ENCODE data around the gene SLC9B1. TPM values are rescaled to one million over a fixed set of nuclear protein-coding genes. Genes with fewer than 3 reads are reported as not detected.
"Not testable (repeated sequence)": the region's sequence is repeated elsewhere in the genome, so short reads cannot be mapped to it uniquely, and the experiment has no call there.

Gene SLC9B1
- total and polyA plus RNA-seq, 4 donors, result 2.7 to 9.7 (median 3.9) TPM

DNA sequence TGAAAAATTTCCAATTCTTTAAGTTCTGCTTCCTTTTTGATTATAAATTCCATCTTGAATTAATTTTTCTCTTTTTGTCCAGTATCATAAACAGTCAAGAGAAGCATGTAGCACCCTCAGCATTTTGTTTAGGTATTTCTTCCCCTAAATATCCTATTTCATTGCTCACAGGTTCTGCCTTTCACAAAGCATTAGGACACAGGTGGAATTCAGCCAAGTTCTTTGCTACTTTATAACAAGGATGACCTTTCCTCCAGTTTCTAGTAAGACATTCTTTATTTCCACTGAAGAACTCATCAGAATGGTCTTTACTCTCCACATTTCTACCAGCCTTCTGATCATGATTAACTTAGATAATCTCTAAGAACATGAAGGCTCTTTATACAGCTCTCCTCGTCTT lies 7.4 kb downstream of the SLC9B1 start:
- H3K27ac ChIP-seq (ENCODE audit: low read depth, low read length), result peak overlapping the region; percentile 33
- peak in 3 of 6 donors; percentile 16 to 42 (median 20) for DNase-seq (ENCODE audit: low read depth in 4 of 6, low spot score in 6 of 6)

DNA sequence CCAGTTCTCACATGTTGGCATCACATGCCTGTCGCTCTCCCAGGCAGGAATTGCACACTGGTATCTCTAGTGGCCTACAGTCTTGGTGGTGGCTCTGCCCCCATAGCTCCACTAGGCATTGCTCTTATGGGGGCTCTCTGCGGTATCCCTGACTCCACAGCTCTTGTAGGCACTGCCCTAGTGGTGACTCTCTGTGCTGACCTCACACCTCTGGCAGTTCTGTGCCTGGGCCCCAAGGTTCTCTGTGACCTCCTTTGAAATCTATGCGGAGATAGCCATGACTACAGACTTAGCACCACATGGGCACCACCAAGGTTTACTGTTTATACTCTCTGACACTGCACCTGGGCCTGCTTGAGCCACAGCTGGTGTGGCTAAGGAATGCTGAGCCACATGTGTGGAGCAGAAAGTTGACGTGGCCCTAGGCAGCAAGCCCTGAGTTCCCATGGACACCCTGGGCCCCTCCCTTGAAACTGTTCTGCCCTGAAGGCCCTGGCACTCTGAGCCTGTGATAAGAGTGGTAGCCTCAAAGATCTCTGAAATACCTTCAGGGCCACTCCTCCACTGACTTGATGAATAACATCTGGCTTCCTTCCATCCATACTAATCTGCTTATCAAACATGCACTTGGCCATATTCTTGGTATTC lies 8.0 kb downstream of the SLC9B1 start:
- H3K9me3 ChIP-seq (ENCODE audit: control insufficient read depth, insufficient read depth, low read length), result no peaks in the 10 kb centered on the region
- H3K36me3 ChIP-seq (ENCODE audit: control insufficient read depth, insufficient read depth, low read length), result no peaks in the 10 kb centered on the region
- 76% methylated on average over 4 of the region's 4 CpGs for WGBS (ENCODE audit: insufficient coverage)
- H3K27me3 ChIP-seq (ENCODE audit: control insufficient read depth, insufficient read depth, low read length), result no peaks in the 10 kb centered on the region
- H3K27ac ChIP-seq (ENCODE audit: low read depth, low read length), result peak overlapping the region; percentile 33
- no peak for DNase-seq (ENCODE audit: low read depth in 4 of 6, low spot score in 6 of 6)
- no peak overlapping the region for H3K4me3 ChIP-seq (ENCODE audit: low read depth, low read length)
- peaks cover 4% of the 10 kb centered on the region for H3K4me1 ChIP-seq (ENCODE audit: control insufficient read depth, insufficient read depth, low read length)

More for the DNA sequence above, 7.4 kb downstream of the SLC9B1 start:
- Histone ChIP-seq H3K9me3 (ENCODE audit: control insufficient read depth, insufficient read depth, low read length) (no peaks in the 10 kb centered on the region), H3K27me3 (ENCODE audit: control insufficient read depth, insufficient read depth, low read length) (no peaks in the 10 kb centered on the region), H3K36me3 (ENCODE audit: control insufficient read depth, insufficient read depth, low read length) (no peaks in the 10 kb centered on the region), H3K4me1 (ENCODE audit: control insufficient read depth, insufficient read depth, low read length) (peaks cover 4% of the 10 kb centered on the region), H3K4me3 (ENCODE audit: low read depth, low read length) (no peak overlapping the region)
- 80% methylated on average over 1 of the region's 1 CpG for WGBS (ENCODE audit: insufficient coverage)

DNA sequence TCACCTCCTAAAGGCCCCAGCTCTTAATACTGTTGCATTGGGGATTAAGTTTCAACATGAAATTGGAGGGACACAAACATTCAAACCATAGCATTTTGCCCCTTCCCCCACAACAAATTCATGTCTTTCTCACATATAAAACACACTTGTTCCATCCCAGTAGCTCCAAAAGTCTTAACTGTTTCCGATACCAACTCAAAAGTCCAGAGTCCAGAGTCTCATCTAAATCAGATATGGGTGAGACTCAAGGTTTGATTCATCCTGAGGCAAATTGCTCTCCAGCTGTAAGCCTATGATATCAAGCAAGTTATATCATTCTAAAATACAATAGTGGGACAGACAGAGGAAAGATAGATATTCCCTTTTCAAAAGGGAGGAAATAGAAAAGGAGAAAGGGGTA lies 8.7 kb downstream of the SLC9B1 start:
- Histone ChIP-seq H3K4me1 (ENCODE audit: control insufficient read depth, insufficient read depth, low read length) (peaks cover 4% of the 10 kb centered on the region), H3K27ac (ENCODE audit: low read depth, low read length) (no peak overlapping the region)

GRCh38 chr4:103008875-103009729 lies 10.4 kb downstream of the SLC9B1 start:
- H3K27me3 ChIP-seq (ENCODE audit: control insufficient read depth, insufficient read depth, low read length), result no peaks in the 10 kb centered on the region
- WGBS (ENCODE audit: insufficient coverage), result 70% methylated on average over 8 of the region's 15 CpGs
- H3K36me3 ChIP-seq (ENCODE audit: control insufficient read depth, insufficient read depth, low read length), result no peaks in the 10 kb centered on the region
- DNase-seq (ENCODE audit: low read depth in 4 of 6, low spot score in 6 of 6), result peak in 5 of 6 donors; percentile 38 to 93 (median 60)
- no peak overlapping the region for H3K4me3 ChIP-seq (ENCODE audit: low read depth, low read length)
- H3K9me3 ChIP-seq (ENCODE audit: control insufficient read depth, insufficient read depth, low read length), result no peaks in the 10 kb centered on the region
- H3K4me1 ChIP-seq (ENCODE audit: control insufficient read depth, insufficient read depth, low read length), result peaks cover 4% of the 10 kb centered on the region
- H3K27ac ChIP-seq (ENCODE audit: low read depth, low read length), result no peak overlapping the region

More for the DNA sequence above, 8.7 kb downstream of the SLC9B1 start:
- Histone ChIP-seq H3K36me3 (ENCODE audit: control insufficient read depth, insufficient read depth, low read length) (no peaks in the 10 kb centered on the region), H3K27me3 (ENCODE audit: control insufficient read depth, insufficient read depth, low read length) (no peaks in the 10 kb centered on the region), H3K4me3 (ENCODE audit: low read depth, low read length) (no peak overlapping the region), H3K9me3 (ENCODE audit: control insufficient read depth, insufficient read depth, low read length) (no peaks in the 10 kb centered on the region)
- no CpG with 5 or more reads among the region's 1 CpG for WGBS (ENCODE audit: insufficient coverage)
- no peak for DNase-seq (ENCODE audit: low read depth in 4 of 6, low spot score in 6 of 6)

GRCh38 chr4:103002551-103002950 lies 17.0 kb downstream of the SLC9B1 start:
- Histone ChIP-seq H3K36me3 (ENCODE audit: control insufficient read depth, insufficient read depth, low read length) (no peaks in the 10 kb centered on the region), H3K4me1 (ENCODE audit: control insufficient read depth, insufficient read depth, low read length) (no peaks in the 10 kb centered on the region), H3K4me3 (ENCODE audit: low read depth, low read length) (no peak overlapping the region), H3K27ac (ENCODE audit: low read depth, low read length) (no peak overlapping the region), H3K27me3 (ENCODE audit: control insufficient read depth, insufficient read depth, low read length) (no peaks in the 10 kb centered on the region), H3K9me3 (ENCODE audit: control insufficient read depth, insufficient read depth, low read length) (no peaks in the 10 kb centered on the region)
- DNase-seq (ENCODE audit: low read depth in 4 of 6, low spot score in 6 of 6), result no peak
- 73% methylated on average over 1 of the region's 2 CpGs for WGBS (ENCODE audit: insufficient coverage)

GRCh38 chr4:102994803-102995202 lies 24.7 kb downstream of the SLC9B1 start:
- Histone ChIP-seq H3K27me3 (ENCODE audit: control insufficient read depth, insufficient read depth, low read length) (no peaks in the 10 kb centered on the region), H3K9me3 (ENCODE audit: control insufficient read depth, insufficient read depth, low read length) (peaks cover 3% of the 10 kb centered on the region), H3K27ac (ENCODE audit: low read depth, low read length) (no peak overlapping the region), H3K4me3 (ENCODE audit: low read depth, low read length) (no peak overlapping the region), H3K36me3 (ENCODE audit: control insufficient read depth, insufficient read depth, low read length) (no peaks in the 10 kb centered on the region), H3K4me1 (ENCODE audit: control insufficient read depth, insufficient read depth, low read length) (no peaks in the 10 kb centered on the region)
- no CpG with 5 or more reads among the region's 1 CpG for WGBS (ENCODE audit: insufficient coverage)
- DNase-seq (ENCODE audit: low read depth in 4 of 6, low spot score in 6 of 6), result no peak

- not testable (repeated sequence) for H3K9me3 ChIP-seq (ENCODE audit: control insufficient read depth, insufficient read depth, low read length)
Observed at GRCh38 chr4:102993985-102994384, 25.5 kb downstream of the SLC9B1 start.

DNA sequence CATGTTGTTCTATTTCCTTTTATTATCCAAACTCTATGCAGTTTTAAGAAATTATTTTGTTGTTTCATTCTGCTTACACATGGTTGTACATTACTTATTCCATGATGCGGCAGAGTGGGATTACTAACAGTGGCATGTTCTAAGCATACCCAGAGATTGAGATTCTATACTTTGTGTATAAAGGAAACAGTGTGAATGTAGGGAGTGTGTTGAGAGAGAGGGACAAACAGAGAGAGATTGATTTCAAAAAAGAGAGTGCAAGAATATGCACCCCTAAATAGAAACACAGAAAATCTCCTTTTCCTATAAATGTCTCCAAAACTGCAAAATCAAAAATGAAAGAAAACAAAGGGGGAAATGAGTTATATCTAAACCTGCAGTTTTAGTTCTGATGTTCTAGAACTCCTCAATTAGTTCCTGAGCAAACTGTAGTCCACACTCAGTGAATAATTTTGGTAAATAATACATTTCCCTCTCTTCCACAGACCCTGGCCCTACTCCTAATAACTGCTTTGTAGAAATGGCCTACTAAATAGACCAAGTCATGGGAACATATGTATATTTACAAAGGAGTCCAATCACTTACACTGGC lies 31.0 kb downstream of the SLC9B1 start:
- H3K9me3 ChIP-seq (ENCODE audit: control insufficient read depth, insufficient read depth, low read length), result peaks cover under 1% of the 10 kb centered on the region
- no peaks in the 10 kb centered on the region for H3K36me3 ChIP-seq (ENCODE audit: control insufficient read depth, insufficient read depth, low read length)
- no peaks in the 10 kb centered on the region for H3K4me1 ChIP-seq (ENCODE audit: control insufficient read depth, insufficient read depth, low read length)
- WGBS (ENCODE audit: insufficient coverage), result no CpG with 5 or more reads among the region's 1 CpG
- DNase-seq (ENCODE audit: low read depth in 4 of 6, low spot score in 6 of 6), result no peak
- no peak overlapping the region for H3K27ac ChIP-seq (ENCODE audit: low read depth, low read length)
- no peak overlapping the region for H3K4me3 ChIP-seq (ENCODE audit: low read depth, low read length)
- no peaks in the 10 kb centered on the region for H3K27me3 ChIP-seq (ENCODE audit: control insufficient read depth, insufficient read depth, low read length)

More at GRCh38 chr4:102993985-102994384, 25.5 kb downstream of the SLC9B1 start:
- not testable (repeated sequence) for DNase-seq (ENCODE audit: low read depth in 4 of 6, low spot score in 6 of 6); H3K27ac ChIP-seq (ENCODE audit: low read depth, low read length); H3K4me1 ChIP-seq (ENCODE audit: control insufficient read depth, insufficient read depth, low read length); H3K27me3 ChIP-seq (ENCODE audit: control insufficient read depth, insufficient read depth, low read length); H3K4me3 ChIP-seq (ENCODE audit: low read depth, low read length); H3K36me3 ChIP-seq (ENCODE audit: control insufficient read depth, insufficient read depth, low read length)

- Histone ChIP-seq H3K36me3 (ENCODE audit: control insufficient read depth, insufficient read depth, low read length) (no peaks in the 10 kb centered on the region), H3K27ac (ENCODE audit: low read depth, low read length) (no peak overlapping the region), H3K4me1 (ENCODE audit: control insufficient read depth, insufficient read depth, low read length) (no peaks in the 10 kb centered on the region), H3K9me3 (ENCODE audit: control insufficient read depth, insufficient read depth, low read length) (no peaks in the 10 kb centered on the region), H3K27me3 (ENCODE audit: control insufficient read depth, insufficient read depth, low read length) (no peaks in the 10 kb centered on the region), H3K4me3 (ENCODE audit: low read depth, low read length) (no peak overlapping the region)
- DNase-seq (ENCODE audit: low read depth in 4 of 6, low spot score in 6 of 6), result no peak
- no CpG with 5 or more reads among the region's 2 CpGs for WGBS (ENCODE audit: insufficient coverage)
Observed at GRCh38 chr4:102981005-102981404, 38.5 kb downstream of the SLC9B1 start.

Data from spinal cord (tissue), 10 donors.